ENCODE measurements around the gene APOBEC3F.
"Not testable (repeated sequence)": the region's sequence is repeated elsewhere in the genome, so short reads cannot be mapped to it uniquely, and the experiment has no call there.

APOBEC3F gene

GRCh38 chr22:39068033-39068785, 27.5 kb downstream of the APOBEC3F start:
- H3K27ac ChIP-seq: peak overlapping the region; percentile 9; the same call in 1 of the 2 replicates
- TF ChIP-seq ZFX (IDR thresholded peaks at IDR 0.05) (no peak), CTCF (conservative IDR thresholded peaks at IDR 0.05) (no peak; the same call in 1 of the 2 replicates)

- no peak overlapping the region for H3K27ac ChIP-seq
- TF ChIP-seq ZFX (IDR thresholded peaks at IDR 0.05) (no peak), CTCF (conservative IDR thresholded peaks at IDR 0.05) (no peak)
These were observed 29.5 kb downstream of the APOBEC3F start for GRCh38 chr22:39070186-39070585.

GRCh38 chr22:39072581-39072981, 31.9 kb downstream of the APOBEC3F start:
- not testable (repeated sequence) for H3K27ac ChIP-seq

- no peak overlapping the region for H3K27ac ChIP-seq
These were observed 33.3 kb downstream of the APOBEC3F start for GRCh38 chr22:39073981-39074380.

GRCh38 chr22:39076155-39077025, 35.7 kb downstream of the APOBEC3F start:
- not testable (repeated sequence) for H3K27ac ChIP-seq

More at GRCh38 chr22:39073981-39074380, 33.3 kb downstream of the APOBEC3F start:
- TF ChIP-seq ZFX (IDR thresholded peaks at IDR 0.05) (no peak), CTCF (conservative IDR thresholded peaks at IDR 0.05) (no peak)

GRCh38 chr22:39077026-39077840, 36.6 kb downstream of the APOBEC3F start, which contains the start of gene APOBEC3G:
TSS of gene APOBEC3G (plus strand) at chr22:39077275. CDS start at chr22:39077362, 87 bp downstream.
- H3K27ac ChIP-seq: not testable (repeated sequence)

- H3K27ac ChIP-seq: not testable (repeated sequence)
These were observed 37.2 kb downstream of the APOBEC3F start for GRCh38 chr22:39077912-39078311.

- TF ChIP-seq ZFX (IDR thresholded peaks at IDR 0.05): no peak
- no peak for TF ChIP-seq CTCF (conservative IDR thresholded peaks at IDR 0.05)
- no peak overlapping the region for H3K27ac ChIP-seq
These were observed 37.7 kb downstream of the APOBEC3F start for GRCh38 chr22:39078329-39078728.

GRCh38 chr22:39079054-39079637, 38.5 kb downstream of the APOBEC3F start:
- not testable (repeated sequence) for H3K27ac ChIP-seq

All from C4-2B (cell line).